Fibroblast of the aortic adventitia (primary cell): ENCODE results near the gene HJURP. TPM values are rescaled to one million over a fixed set of nuclear protein-coding genes. Genes with fewer than 3 reads are reported as not detected.
A peak's percentile ranks its signal among the peaks of the same experiment; 100 is the strongest.

Experiments used
- DNase-seq: peaks from one replicate; pipeline ENCODE4 v3.0.0-alpha.2; 2010; ENCODE audit warnings: low read depth
- H3K4me3 ChIP-seq: 2 replicates; pipeline ENCODE4 v1.5.1; 2011; ENCODE audit warnings: low read depth, mild to moderate bottlenecking, control low read depth, low read length, moderate library complexity
- total RNA-seq: library from RNA; depleted of rRNA; stranded (reverse); fragments of >200 nt; gene quantifications from 2 replicates; pipeline ENCODE4 v1.2.3, GENCODE V29; 2012; ENCODE audit warnings: low replicate concordance
- TF ChIP-seq, protein P1 (sequence below): IDR thresholded peaks from 2 replicates; pipeline ENCODE4 v1.5.1; 2011; ENCODE audit warnings: mild to moderate bottlenecking, low read length, control low read depth, inconsistent platforms; ENCODE audit not compliant: insufficient read depth

HJURP gene
- total RNA-seq, 1 donor = 34.9 TPM

DNA sequence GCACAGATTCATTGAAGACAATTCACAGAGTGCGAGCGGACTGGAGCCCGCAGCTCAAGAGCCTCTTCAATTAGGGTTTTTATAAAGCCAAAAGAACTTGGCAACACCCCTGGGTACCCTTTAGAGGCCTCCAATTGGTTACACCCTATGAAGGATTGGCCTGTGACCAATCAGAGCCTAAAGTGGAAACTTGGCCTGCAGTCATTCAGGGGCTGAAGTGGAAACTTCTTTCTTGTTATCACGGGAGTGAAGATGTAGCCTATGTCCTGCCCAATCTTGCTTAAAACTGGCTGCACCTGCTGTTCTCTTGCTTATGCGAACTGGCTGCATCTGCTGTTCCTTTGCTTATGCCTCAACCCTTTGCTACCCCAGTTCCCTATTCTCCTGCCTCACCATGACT lies 1.8 kb upstream of the HJURP start:
- H3K4me3 ChIP-seq = no peak overlapping the region
- no peak for DNase-seq
- TF ChIP-seq, protein P1, sequence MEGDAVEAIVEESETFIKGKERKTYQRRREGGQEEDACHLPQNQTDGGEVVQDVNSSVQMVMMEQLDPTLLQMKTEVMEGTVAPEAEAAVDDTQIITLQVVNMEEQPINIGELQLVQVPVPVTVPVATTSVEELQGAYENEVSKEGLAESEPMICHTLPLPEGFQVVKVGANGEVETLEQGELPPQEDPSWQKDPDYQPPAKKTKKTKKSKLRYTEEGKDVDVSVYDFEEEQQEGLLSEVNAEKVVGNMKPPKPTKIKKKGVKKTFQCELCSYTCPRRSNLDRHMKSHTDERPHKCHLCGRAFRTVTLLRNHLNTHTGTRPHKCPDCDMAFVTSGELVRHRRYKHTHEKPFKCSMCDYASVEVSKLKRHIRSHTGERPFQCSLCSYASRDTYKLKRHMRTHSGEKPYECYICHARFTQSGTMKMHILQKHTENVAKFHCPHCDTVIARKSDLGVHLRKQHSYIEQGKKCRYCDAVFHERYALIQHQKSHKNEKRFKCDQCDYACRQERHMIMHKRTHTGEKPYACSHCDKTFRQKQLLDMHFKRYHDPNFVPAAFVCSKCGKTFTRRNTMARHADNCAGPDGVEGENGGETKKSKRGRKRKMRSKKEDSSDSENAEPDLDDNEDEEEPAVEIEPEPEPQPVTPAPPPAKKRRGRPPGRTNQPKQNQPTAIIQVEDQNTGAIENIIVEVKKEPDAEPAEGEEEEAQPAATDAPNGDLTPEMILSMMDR = no peak

DNA sequence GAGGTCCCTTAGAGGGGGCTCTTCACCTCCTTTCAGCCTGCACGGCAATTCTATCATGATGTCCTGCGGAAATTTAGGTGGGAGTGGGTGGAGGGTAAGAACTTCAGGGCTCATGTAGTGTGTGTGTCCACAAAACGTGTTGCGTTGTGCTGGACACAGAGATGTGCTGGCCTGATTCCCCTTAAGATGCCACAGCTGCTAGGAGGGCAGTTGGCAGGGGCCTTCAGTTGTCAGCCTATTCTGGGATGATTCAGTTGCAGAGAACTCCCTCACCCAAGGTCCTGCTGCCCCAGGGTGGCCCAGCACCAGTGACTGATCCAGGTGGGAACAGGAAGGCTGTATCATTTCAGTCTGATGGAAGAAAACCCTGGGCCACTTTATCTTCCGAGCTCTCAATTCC lies 1.0 kb upstream of the HJURP start:
- DNase-seq = no peak
- H3K4me3 ChIP-seq = no peak overlapping the region
- TF ChIP-seq, protein P1 = no peak

DNA sequence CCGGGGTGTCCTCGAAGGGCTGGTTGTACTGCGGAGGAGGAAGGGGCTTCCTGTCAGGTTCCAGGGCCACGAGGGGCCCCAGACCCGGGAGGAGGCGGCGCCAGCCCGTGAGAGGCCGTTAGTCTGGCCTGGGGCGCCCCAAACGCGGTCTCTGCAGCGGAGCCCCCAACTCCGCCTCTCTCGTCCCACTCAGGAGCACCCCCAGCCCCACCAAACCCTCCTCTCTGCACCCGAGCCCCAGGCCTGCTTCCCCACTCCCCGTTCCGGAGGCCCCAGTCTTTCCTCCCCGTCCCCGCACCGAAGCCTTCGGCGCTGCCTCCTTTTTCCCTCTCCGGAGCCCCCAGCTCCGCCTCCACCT lies 473 bp downstream of the HJURP start:
- DNase-seq = no peak
- TF ChIP-seq, protein P1 = no peak
- peak overlapping the region; percentile 74 for H3K4me3 ChIP-seq

DNA sequence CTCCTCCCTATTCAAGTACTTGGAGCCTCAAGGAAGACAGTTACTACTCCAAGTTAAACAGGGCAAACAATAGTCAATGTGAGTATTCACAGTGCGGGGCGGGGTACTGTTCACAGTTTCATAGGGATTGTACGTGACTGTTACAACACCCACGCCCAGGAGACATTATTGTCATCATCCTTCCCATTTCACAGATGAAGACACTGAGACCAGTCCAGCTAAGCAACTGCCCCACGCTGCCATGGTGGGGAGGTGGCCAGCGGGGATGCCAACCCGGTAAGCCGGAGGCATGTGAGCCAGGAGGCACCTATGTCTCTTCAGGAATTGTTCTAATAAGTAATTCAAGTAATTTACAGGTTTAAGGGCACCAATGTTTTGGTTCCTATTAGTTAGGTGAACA lies 982 bp downstream of the HJURP start:
- DNase-seq = no peak
- H3K4me3 ChIP-seq = peak overlapping the region; percentile 74
- TF ChIP-seq, protein P1 = no peak

DNA sequence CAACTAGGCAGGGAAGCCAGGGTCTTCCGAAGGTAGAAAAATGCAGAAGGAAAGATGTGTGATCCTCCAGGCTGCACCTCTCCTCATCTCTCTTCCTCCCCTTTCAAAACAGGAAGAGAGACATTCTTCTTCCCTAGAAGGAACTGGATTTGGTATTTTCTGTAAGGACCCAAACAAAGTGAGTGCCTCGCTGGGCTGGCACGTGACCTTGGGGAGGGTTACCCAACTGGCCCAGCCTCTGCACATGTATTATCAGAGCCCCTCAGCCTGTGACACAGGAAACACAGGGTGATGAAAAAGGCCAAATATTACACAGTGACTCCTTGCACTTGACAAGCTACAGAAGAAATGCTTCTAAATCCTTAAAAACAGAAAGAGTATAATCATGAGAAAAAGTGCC lies 2.3 kb downstream of the HJURP start:
- DNase-seq = no peak
- TF ChIP-seq, protein P1 = no peak
- peak overlapping the region; percentile 7 for H3K4me3 ChIP-seq

DNA sequence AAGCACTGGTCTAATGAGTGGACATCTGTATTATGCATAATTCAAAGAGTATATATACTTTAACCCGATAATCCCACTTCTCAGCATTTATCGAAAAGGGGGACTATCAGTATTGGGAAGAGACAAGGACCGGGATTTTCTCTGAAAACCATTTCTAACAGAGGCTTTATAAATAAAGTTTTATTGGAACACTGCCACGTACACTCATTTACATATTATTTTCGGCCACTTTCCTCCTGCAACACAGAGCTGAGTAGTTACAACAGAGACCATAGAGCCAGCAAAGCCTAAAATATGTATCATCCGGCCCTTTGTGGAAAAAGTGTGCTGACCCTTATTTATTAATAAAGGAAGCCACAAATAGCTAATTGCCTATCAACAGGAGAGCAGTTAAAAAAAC lies 3.2 kb downstream of the HJURP start:
- TF ChIP-seq, protein P1 = no peak
- H3K4me3 ChIP-seq = no peak overlapping the region
- no peak for DNase-seq

DNA sequence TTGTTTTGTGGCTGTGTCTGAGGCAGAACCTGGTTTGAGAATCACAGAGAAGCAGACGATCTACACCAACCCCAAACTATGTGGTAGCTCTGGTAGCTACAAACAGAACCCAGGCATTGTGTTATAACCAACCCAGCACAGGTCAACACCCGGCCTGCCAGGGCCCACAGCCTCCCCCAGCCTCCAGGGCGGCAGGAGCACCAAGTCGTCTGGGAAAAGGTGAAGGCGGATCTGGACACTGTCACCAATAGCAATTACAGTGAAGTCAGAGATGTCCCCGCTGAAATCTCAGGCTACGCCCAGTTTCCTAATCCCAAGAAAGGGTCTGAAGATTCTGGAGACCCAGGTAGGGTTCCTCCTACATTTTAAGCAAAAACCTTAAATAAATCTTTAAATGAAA lies 3.6 kb downstream of the HJURP start:
- DNase-seq = no peak
- TF ChIP-seq, protein P1 = no peak
- no peak overlapping the region for H3K4me3 ChIP-seq
